Cardiac fibroblast (primary cell): ENCODE data around the gene STK10.

Source experiments
- DNase-seq, 2 donors: peaks; one replicate each; pipeline versions ENCODE4 v3.0.0 to v3.0.0-alpha.2; 2010; ENCODE audit warnings: low read depth in 2 of 2
- H3K4me3 ChIP-seq, 2 donors: replicated peaks in 1 of 2; 1 replicate in 1 of 2; 2 replicates in 1 of 2; pipeline ENCODE4 v1.5.1; 2011; ENCODE audit warnings: low read depth in 2 of 2, low read length in 2 of 2, mild to moderate bottlenecking in 2 of 2, moderate library complexity in 1 of 2
- TF ChIP-seq, protein P1 (sequence below): IDR thresholded peaks from one replicate; pipeline ENCODE4 v1.5.1; 2011; ENCODE audit warnings: low read depth, mild to moderate bottlenecking, low read length, inconsistent platforms

STK10 gene

DNA sequence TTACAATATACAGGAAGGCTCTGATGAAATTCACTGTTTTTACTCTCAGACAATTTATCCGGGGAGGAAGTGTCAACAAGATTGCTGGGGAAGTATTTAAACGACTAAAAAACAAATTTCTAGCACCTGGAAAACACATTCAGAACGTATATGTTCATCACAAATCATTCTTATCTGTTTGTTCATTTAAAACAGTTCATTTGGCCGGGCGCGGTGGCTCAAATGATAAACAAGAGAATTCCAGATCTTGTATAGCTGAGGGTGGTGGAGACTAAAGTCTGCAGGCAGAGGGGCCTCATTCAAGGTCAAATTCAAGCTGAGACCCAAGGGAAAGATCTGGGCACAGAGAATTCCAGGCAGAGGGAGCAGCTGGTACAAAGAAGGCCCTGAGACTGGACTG lies 90.0 kb downstream of the STK10 start:
- H3K4me3 ChIP-seq = no peak overlapping the region
- TF ChIP-seq, protein P1, sequence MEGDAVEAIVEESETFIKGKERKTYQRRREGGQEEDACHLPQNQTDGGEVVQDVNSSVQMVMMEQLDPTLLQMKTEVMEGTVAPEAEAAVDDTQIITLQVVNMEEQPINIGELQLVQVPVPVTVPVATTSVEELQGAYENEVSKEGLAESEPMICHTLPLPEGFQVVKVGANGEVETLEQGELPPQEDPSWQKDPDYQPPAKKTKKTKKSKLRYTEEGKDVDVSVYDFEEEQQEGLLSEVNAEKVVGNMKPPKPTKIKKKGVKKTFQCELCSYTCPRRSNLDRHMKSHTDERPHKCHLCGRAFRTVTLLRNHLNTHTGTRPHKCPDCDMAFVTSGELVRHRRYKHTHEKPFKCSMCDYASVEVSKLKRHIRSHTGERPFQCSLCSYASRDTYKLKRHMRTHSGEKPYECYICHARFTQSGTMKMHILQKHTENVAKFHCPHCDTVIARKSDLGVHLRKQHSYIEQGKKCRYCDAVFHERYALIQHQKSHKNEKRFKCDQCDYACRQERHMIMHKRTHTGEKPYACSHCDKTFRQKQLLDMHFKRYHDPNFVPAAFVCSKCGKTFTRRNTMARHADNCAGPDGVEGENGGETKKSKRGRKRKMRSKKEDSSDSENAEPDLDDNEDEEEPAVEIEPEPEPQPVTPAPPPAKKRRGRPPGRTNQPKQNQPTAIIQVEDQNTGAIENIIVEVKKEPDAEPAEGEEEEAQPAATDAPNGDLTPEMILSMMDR = no peak
- no peak for DNase-seq

DNA sequence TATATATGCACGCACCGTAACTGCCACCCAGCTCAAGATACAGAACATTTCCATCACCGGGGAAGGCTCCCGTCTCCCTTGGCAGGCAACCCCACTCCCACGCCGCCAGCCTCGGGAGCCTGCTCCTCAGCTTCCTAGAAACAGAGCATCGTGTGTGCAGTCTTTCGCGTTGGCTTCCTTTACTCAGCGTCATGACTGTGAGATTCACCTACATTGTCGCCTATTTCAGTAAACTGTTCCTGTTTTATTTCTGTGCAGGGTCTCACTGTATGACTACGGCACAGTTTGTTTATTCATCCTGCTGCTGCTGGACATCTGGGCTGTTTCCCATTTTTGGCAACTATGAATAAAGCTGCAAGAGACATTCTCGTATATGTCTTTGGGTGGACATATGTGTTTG lies 90.7 kb downstream of the STK10 start:
- TF ChIP-seq, protein P1 = no peak
- peak in 1 of 2 donors; percentile 45 for DNase-seq
- no peak overlapping the region for H3K4me3 ChIP-seq

DNA sequence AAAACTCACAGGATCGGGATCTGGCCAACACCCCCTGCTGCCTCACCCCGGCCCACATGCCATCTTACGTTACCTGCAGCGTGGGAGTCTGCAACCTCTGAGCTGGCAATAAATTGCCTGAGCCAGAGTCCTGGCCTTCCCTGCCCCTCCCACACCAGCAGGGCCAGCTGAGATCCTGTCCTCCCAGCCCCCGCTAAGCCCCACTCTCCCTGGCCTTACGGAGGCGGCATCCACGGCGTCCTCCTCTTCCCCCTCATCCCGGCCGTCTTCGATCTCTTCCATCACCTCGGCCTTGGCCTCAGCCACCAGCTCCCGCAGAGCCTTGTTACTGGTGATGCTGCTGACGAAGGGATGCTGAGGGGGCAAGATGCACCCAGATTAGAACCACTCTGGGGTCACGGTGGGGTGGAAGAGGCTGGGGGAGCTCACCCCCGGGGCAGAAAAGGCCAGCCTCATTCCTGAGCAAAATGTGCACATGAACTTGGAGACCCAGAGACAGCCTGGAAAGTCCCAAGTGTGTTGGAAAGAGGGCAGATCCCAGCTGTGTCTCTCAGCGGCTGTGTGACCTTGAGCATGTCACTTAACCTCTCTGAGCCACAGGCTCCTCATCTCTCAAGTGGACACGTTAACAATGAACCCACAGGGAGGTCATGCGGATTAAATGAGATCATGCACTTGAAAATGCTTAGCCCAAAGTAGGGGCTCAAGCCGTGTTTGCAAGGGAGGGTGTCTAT lies 91.7 kb downstream of the STK10 start:
- TF ChIP-seq, protein P1 = no peak
- no peak for DNase-seq

DNA sequence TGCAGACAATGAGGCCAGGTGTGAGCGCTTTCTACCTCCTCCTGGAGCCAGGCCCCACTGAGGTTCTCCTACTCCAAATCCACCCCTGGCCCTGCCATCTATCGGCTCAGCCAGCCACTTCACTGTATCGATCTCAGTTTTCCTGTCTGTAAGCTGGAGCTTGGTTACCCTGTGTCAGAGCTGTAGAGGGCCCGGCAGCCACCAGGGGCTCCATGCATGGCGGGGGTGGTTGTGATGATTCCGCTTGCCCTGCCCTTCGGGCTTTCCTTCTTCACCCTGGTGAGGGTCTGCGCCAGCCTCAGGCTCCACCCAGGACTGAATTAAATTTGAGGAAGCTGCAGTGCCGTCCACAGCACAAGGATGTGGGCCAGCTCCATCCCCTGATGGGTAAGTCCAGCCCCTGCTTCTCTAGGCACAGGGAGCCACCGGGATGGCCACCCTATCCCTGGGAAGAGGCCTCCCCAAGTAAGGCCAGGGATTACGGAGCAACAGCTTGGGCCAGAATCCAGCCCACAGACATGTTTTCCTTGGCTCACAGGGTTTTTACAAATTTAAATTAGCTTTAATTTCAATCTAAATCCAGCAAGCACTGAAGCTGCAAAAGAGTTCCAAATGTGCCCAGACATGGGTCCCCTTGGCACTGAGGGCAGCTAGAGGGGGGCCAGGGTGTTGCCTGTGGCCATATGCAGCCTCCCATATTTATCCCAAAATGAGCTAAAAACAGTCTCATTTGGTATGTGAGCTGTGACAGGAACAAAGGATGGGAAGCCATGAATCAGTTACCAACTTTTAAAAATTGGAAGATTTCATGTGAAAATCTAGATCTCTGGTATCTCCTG lies 92.4 kb downstream of the STK10 start:
- DNase-seq = no peak
- H3K4me3 ChIP-seq = no peak overlapping the region
- TF ChIP-seq, protein P1 = no peak

More for the DNA sequence above, 91.7 kb downstream of the STK10 start:
- no peak overlapping the region for H3K4me3 ChIP-seq

DNA sequence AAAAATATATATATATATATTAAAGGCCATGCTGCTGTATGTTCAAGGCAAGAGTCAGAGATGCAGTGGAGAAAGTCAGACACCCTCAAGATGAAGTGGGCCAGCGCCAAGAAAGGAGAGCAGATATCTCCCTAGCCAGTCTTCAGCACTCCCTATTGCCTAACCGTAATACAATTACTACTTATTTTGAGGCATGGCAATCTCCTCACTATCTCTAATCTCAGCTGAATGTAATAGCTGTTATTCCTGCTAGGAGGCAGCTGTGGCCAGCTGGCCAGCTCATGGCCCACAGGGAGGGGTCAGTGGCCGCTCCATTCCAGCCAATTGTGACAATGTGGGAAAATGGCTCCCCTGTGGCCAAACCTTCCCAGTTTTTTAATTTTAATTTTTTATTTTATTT lies 94.1 kb downstream of the STK10 start:
- TF ChIP-seq, protein P1 = no peak

DNA sequence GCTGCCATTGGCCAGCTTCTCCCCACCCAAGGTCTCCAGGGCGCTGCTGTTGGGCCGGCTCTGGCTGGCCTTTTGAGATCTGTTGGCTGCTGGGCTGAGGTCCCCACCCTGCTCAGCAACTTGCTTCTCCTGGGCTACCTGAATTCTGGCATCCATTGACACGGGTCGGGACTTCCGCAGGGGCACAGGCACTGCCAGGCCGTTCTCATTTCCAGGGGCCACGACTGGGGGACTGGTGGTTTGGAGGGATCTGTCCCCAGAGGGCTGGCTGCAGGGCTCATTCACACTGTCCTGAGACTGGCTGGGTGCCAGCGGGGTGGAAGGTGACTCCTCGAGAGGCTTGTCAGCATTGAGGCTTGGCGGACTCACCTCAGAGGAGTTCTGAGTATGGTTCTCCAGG lies 94.5 kb downstream of the STK10 start:
- no peak for DNase-seq

More for the DNA sequence above, 94.1 kb downstream of the STK10 start:
- peak in 1 of 2 donors; percentile 87 for DNase-seq
- no peak overlapping the region for H3K4me3 ChIP-seq

More for the DNA sequence above, 94.5 kb downstream of the STK10 start:
- H3K4me3 ChIP-seq = no peak overlapping the region
- TF ChIP-seq, protein P1 = no peak
